Uterus (tissue), 2 donors: ENCODE results near the gene KRT33A.

Experiments used
- CTCF ChIP-seq, 4 experiments: fragments of 200-600 bp in 2 of 4; fragments of 450-650 bp in 2 of 4; sonication (generic) in 2 of 4; IDR thresholded peaks; one replicate each; pipeline ENCODE4 v1.5.1; 2016 to 2019; ENCODE audit warnings: antibody characterized with exemption in 4 of 4, mild to moderate bottlenecking in 2 of 4, moderate library complexity in 1 of 4
- POLR2A ChIP-seq, 2 donors: fragments of 450-650 bp; IDR thresholded peaks; one replicate each; pipeline ENCODE4 v1.6.1; 2016; ENCODE audit warnings: antibody characterized with exemption in 2 of 2, mild to moderate bottlenecking in 1 of 2, moderate library complexity in 1 of 2

GRCh38 chr17:41367426-41368075 lies 16.9 kb upstream of the KRT33A start:
- TF ChIP-seq CTCF (IDR thresholded peaks at IDR 0.05) (no peak), POLR2A (IDR thresholded peaks at IDR 0.05) (no peak)
